ENCODE measurements around the gene PARVG.

DNA sequence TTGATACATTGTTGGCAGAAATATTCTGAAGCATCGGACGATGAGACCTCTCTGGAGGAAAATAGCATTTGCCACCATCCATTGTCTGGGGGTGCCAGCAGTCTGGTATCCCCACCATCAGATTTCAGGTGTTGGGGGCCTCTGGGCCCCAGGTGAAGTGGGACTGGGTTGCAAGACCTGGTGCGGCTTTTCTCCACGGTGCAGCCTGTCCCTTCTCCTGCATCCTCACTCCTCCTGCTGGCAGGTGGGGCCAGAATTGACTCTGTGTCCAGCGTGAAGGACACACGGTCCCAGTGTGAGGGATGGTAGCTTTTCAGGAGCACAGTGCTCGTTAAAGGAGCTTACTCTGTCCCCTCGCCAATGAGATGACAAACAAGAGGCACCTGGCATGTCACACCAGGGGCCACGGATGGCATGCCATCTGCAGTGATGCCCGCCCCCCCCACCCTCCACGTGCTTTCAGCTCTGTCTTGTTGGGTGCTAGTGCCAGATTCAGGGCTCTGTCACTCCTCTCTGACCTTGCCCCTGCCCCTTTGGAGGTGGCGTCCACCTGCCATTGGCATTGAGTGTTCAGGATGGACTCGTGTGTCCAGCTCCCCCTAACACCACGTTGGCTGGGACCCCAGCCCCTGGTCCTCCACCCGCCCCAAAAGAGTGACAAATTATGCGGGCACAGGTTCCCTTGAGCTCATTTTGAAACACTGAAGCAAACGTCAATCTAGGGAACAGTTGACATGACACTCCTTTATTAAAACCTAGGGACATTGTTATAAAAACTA, 62.4 kb downstream of the PARVG start:
- TF ChIP-seq, protein P1, sequence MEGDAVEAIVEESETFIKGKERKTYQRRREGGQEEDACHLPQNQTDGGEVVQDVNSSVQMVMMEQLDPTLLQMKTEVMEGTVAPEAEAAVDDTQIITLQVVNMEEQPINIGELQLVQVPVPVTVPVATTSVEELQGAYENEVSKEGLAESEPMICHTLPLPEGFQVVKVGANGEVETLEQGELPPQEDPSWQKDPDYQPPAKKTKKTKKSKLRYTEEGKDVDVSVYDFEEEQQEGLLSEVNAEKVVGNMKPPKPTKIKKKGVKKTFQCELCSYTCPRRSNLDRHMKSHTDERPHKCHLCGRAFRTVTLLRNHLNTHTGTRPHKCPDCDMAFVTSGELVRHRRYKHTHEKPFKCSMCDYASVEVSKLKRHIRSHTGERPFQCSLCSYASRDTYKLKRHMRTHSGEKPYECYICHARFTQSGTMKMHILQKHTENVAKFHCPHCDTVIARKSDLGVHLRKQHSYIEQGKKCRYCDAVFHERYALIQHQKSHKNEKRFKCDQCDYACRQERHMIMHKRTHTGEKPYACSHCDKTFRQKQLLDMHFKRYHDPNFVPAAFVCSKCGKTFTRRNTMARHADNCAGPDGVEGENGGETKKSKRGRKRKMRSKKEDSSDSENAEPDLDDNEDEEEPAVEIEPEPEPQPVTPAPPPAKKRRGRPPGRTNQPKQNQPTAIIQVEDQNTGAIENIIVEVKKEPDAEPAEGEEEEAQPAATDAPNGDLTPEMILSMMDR (IDR thresholded peaks at IDR 0.05), result no peak
- no peak for TF ChIP-seq POLR2A (IDR thresholded peaks at IDR 0.05)

Measured in uterus (tissue), 2 donors.